GM12801 (cell line): ENCODE measurements around the gene SAMD4B.

Source experiments
- CTCF ChIP-seq: IDR thresholded peaks from one replicate; pipeline ENCODE4 v1.5.1; 2011; ENCODE audit warnings: control low read depth; ENCODE audit not compliant: insufficient read length; ENCODE audit errors: extremely low read depth

SAMD4B gene

GRCh38 chr19:39405261-39405957, 63.2 kb downstream of the SAMD4B start:
- no peak for TF ChIP-seq CTCF

- TF ChIP-seq CTCF: no peak
These were observed 63.9 kb downstream of the SAMD4B start for GRCh38 chr19:39405958-39406655.

- no peak for TF ChIP-seq CTCF
These were observed 64.6 kb downstream of the SAMD4B start, which contains the start of gene ZFP36 for GRCh38 chr19:39406656-39407409. TSS of gene ZFP36 (plus strand) at chr19:39406847. CDS start at chr19:39406905, 58 bp downstream.

- TF ChIP-seq CTCF: no peak
These were observed 65.1 kb downstream of the SAMD4B start for GRCh38 chr19:39407410-39407659.

DNA sequence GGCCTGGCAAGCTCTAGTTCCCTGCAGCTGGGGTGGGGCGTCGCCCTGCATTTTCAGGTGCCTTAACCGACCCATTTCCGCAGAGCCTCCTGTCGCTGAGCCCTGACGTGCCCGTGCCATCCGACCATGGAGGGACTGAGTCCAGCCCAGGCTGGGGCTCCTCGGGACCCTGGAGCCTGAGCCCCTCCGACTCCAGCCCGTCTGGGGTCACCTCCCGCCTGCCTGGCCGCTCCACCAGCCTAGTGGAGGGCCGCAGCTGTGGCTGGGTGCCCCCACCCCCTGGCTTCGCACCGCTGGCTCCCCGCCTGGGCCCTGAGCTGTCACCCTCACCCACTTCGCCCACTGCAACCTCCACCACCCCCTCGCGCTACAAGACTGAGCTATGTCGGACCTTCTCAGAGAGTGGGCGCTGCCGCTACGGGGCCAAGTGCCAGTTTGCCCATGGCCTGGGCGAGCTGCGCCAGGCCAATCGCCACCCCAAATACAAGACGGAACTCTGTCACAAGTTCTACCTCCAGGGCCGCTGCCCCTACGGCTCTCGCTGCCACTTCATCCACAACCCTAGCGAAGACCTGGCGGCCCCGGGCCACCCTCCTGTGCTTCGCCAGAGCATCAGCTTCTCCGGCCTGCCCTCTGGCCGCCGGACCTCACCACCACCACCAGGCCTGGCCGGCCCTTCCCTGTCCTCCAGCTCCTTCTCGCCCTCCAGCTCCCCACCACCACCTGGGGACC, 65.6 kb downstream of the SAMD4B start:
- TF ChIP-seq CTCF: no peak

GRCh38 chr19:39408392-39409207, 66.4 kb downstream of the SAMD4B start:
- TF ChIP-seq CTCF: no peak
